ENCODE measurements around the gene UBE2J2. TPM values are rescaled to one million over a fixed set of nuclear protein-coding genes. Genes with fewer than 3 reads are reported as not detected.
A peak's percentile ranks its signal among the peaks of the same experiment; 100 is the strongest.

The UBE2J2 gene
- total RNA-seq, 1 donor from 2014 or later, result 73.8 TPM

GRCh38 chr1:1291023-1291528 is 17.4 kb upstream of the UBE2J2 start:
- no peak for DNase-seq (ENCODE audit: extremely low spot score, unreplicated experiment)
- Mint-ChIP-seq H3K4me3 (no peak overlapping the region), H3K4me1 (ENCODE audit: unreplicated experiment) (peaks cover 6% of the 10 kb centered on the region), H3K36me3 (no peaks in the 10 kb centered on the region), H3K27ac (no peak overlapping the region), H3K9me3 (no peaks in the 10 kb centered on the region), H3K27me3 (no peaks in the 10 kb centered on the region)
- TF ChIP-seq CTCF (conservative IDR thresholded peaks at IDR 0.05), result no peak

GRCh38 chr1:1290238-1290731 is 16.6 kb upstream of the UBE2J2 start:
- no peak for DNase-seq (ENCODE audit: extremely low spot score, unreplicated experiment)
- Mint-ChIP-seq H3K4me3 (no peak overlapping the region), H3K9me3 (no peaks in the 10 kb centered on the region), H3K4me1 (ENCODE audit: unreplicated experiment) (peaks cover 6% of the 10 kb centered on the region), H3K36me3 (no peaks in the 10 kb centered on the region), H3K27me3 (no peaks in the 10 kb centered on the region), H3K27ac (no peak overlapping the region)
- peak; percentile 74 for TF ChIP-seq CTCF (conservative IDR thresholded peaks at IDR 0.05)

GRCh38 chr1:1287288-1288110 is 13.8 kb upstream of the UBE2J2 start:
- Mint-ChIP-seq H3K4me3 (no peak overlapping the region), H3K27me3 (no peaks in the 10 kb centered on the region), H3K4me1 (ENCODE audit: unreplicated experiment) (peaks cover 6% of the 10 kb centered on the region), H3K9me3 (no peaks in the 10 kb centered on the region), H3K27ac (no peak overlapping the region), H3K36me3 (no peaks in the 10 kb centered on the region)
- DNase-seq (ENCODE audit: extremely low spot score, unreplicated experiment), result peak; percentile 70
- no peak for TF ChIP-seq CTCF (conservative IDR thresholded peaks at IDR 0.05)

- Mint-ChIP-seq H3K36me3 (no peaks in the 10 kb centered on the region), H3K9me3 (no peaks in the 10 kb centered on the region), H3K27me3 (no peaks in the 10 kb centered on the region), H3K4me1 (ENCODE audit: unreplicated experiment) (peaks cover under 1% of the 10 kb centered on the region), H3K4me3 (no peak overlapping the region), H3K27ac (no peak overlapping the region)
- no peak for TF ChIP-seq CTCF (conservative IDR thresholded peaks at IDR 0.05)
- peak; percentile 70 for DNase-seq (ENCODE audit: extremely low spot score, unreplicated experiment)
These were observed 12.9 kb upstream of the UBE2J2 start for GRCh38 chr1:1286313-1287261.

- Mint-ChIP-seq H3K4me1 (ENCODE audit: unreplicated experiment) (no peaks in the 10 kb centered on the region), H3K9me3 (no peaks in the 10 kb centered on the region), H3K27me3 (no peaks in the 10 kb centered on the region), H3K36me3 (no peaks in the 10 kb centered on the region), H3K27ac (no peak overlapping the region), H3K4me3 (no peak overlapping the region)
- TF ChIP-seq CTCF (conservative IDR thresholded peaks at IDR 0.05), result no peak
- DNase-seq (ENCODE audit: extremely low spot score, unreplicated experiment), result peak; percentile 72
These were observed 12.1 kb upstream of the UBE2J2 start for GRCh38 chr1:1285611-1286311.

All from type B pancreatic cell (in vitro differentiated cells).